K562 (cell line): Measurements from ENCODE around the gene PFKFB2. TPM values are rescaled to one million over a fixed set of nuclear protein-coding genes. Genes with fewer than 3 reads are reported as not detected.

Experiments
- BHLHE40 ChIP-seq: IDR thresholded peaks from 2 replicates; pipeline ENCODE4 v1.6.1; 2011; ENCODE audit warnings: low read length, improper control_type of control experiment
- CSDE1 ChIP-seq, 2 experiments: fragments of 450-650 bp; IDR thresholded peaks; 2 replicates each; pipeline ENCODE4 v1.6.1; 2016; ENCODE audit warnings: mild to moderate bottlenecking in 1 of 2
- DDX20 ChIP-seq: fragments of 450-650 bp; IDR thresholded peaks from 2 replicates; pipeline ENCODE4 v1.6.1; 2016; ENCODE audit warnings: missing genetic modification characterization, low read depth, mild to moderate bottlenecking, missing compliant biosample characterization, moderate library complexity
- NR4A1 ChIP-seq, 2 experiments: fragments of 250-450 bp in 1 of 2; fragments of 450-650 bp in 1 of 2; sonication (Bioruptor Pico) in 1 of 2; IDR thresholded peaks; 2 replicates each; pipeline versions ENCODE4 v1.4.0 to v1.6.1; 2016 to 2020; ENCODE audit warnings: mild to moderate bottlenecking in 2 of 2, missing compliant biosample characterization in 1 of 2, missing genetic modification characterization in 1 of 2, moderate library complexity in 1 of 2
- RBM15 ChIP-seq: fragments of 200-400 bp; formaldehyde crosslinking; IDR thresholded peaks from 2 replicates; pipeline ENCODE4 v1.6.1; 2018; ENCODE audit warnings: mild to moderate bottlenecking, low read length, moderate library complexity; ENCODE audit not compliant: insufficient read depth
- SMARCA4 ChIP-seq: fragments of 450-650 bp; IDR thresholded peaks from 2 replicates; pipeline ENCODE4 v1.6.1; 2016
- WHSC1 ChIP-seq: IDR thresholded peaks from one replicate; pipeline ENCODE4 v1.6.1; 2012; ENCODE audit warnings: low read length, control low read depth, inconsistent platforms
- ZBTB1 ChIP-seq: sonication (generic); formaldehyde crosslinking; IDR thresholded peaks from 2 replicates; pipeline ENCODE4 v1.8.1; 2023; ENCODE audit warnings: missing genetic modification reagents, low read depth, mild to moderate bottlenecking, borderline replicate concordance
- ZNF41 ChIP-seq: fragments of 250-450 bp; sonication (Bioruptor Pico); conservative IDR thresholded peaks from 2 replicates; pipeline ENCODE4 v1.4.0; 2020; ENCODE audit warnings: mild to moderate bottlenecking
- ZNF586 ChIP-seq: fragments of 450-650 bp; formaldehyde crosslinking; conservative IDR thresholded peaks from 2 replicates; pipeline ENCODE4 v1.4.0; 2020; ENCODE audit warnings: mild to moderate bottlenecking, moderate library complexity
- polyA plus RNA-seq, 8 experiments: library from polyadenylated mRNA; depleted of rRNA in 4 of 8; stranded (reverse) in 5 of 8; unstranded in 3 of 8; fragments of >200 nt; fragmentation: Nextera tagmentation in 2 of 8; fragmentation: Illumina TruSeq in 1 of 8; extraction: Ambion mirVana in 2 of 8; extraction: Trizol in 1 of 8; gene quantifications; 2 replicates each; pipeline versions ENCODE4 v1.2.1 to v1.2.3, GENCODE V29; 2011 to 2014; ENCODE audit warnings: inconsistent platforms in 1 of 8, missing spikeins in 1 of 8
- total RNA-seq, 7 experiments: library from RNA; depleted of rRNA in 6 of 7; stranded (reverse); fragments of >200 nt in 6 of 7; fragmentation: Illumina TruSeq in 2 of 7; extraction: Trizol in 2 of 7; gene quantifications; 2 replicates each; pipeline versions ENCODE4 v1.2.1 to v1.2.3, GENCODE V29; 2011 to 2021; ENCODE audit warnings: low replicate concordance in 1 of 7
- TF ChIP-seq, protein P1 (sequence below), 2 experiments: IDR thresholded peaks in 1 of 2; conservative IDR thresholded peaks in 1 of 2; 2 replicates each; pipeline ENCODE4 v1.6.1; 2016; ENCODE audit warnings: low read depth in 2 of 2, mild to moderate bottlenecking in 1 of 2, missing compliant biosample characterization in 1 of 2, missing genetic modification characterization in 1 of 2, moderate library complexity in 1 of 2
- TF ChIP-seq, protein P2 (sequence below), 2 experiments: fragments of 450-650 bp; IDR thresholded peaks; 2 replicates each; pipeline ENCODE4 v1.6.1; 2018; ENCODE audit warnings: mild to moderate bottlenecking in 2 of 2, low read depth in 1 of 2; ENCODE audit not compliant: partially characterized antibody in 2 of 2
- TF ChIP-seq, protein P3 (sequence below): fragments of 250-450 bp; sonication (Bioruptor Pico); IDR thresholded peaks from 2 replicates; pipeline ENCODE4 v1.9.0; 2021; ENCODE audit warnings: mild to moderate bottlenecking, inconsistent platforms
- TF ChIP-seq, protein P4 (sequence below): fragments of 250-450 bp; sonication (Bioruptor Pico); IDR thresholded peaks from 2 replicates; pipeline ENCODE4 v1.4.0; 2020; ENCODE audit warnings: borderline replicate concordance

The PFKFB2 gene
- total and polyA plus RNA-seq, 9 of the 15 experiments (the other 6 are each of a cell fraction or from before 2014, with no cell fraction given) = 6.9 to 26.0 (median 16.4) TPM

- TF ChIP-seq, protein P1, sequence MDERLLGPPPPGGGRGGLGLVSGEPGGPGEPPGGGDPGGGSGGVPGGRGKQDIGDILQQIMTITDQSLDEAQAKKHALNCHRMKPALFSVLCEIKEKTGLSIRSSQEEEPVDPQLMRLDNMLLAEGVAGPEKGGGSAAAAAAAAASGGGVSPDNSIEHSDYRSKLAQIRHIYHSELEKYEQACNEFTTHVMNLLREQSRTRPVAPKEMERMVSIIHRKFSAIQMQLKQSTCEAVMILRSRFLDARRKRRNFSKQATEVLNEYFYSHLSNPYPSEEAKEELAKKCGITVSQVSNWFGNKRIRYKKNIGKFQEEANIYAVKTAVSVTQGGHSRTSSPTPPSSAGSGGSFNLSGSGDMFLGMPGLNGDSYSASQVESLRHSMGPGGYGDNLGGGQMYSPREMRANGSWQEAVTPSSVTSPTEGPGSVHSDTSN (CRISPR knock-in tag; IDR thresholded peaks at IDR 0.05; ENCODE audit: low read depth) = no peak
- TF ChIP-seq, protein P1 (tag; conservative IDR thresholded peaks at IDR 0.05; ENCODE audit: low read depth) = peak; percentile 72
- TF ChIP-seq CSDE1 (IDR thresholded peaks at IDR 0.05) (no peak), RBM15 (no peak), NR4A1 (CRISPR knock-in tag; IDR thresholded peaks at IDR 0.05) (peak; percentile 98), NR4A1 (tag; IDR thresholded peaks at IDR 0.05) (peak; percentile 99), WHSC1 (no peak), ZNF41 (CRISPR knock-in tag) (peak; percentile 98), ZNF586 (CRISPR knock-in tag) (peak; percentile 84), BHLHE40 (peak; percentile 41), ZBTB1 (CRISPR knock-in tag) (peak; percentile 36; the same call in 1 of the 2 replicates), DDX20 (tag) (peak; percentile 96), SMARCA4 (peak; percentile 100)
- TF ChIP-seq, protein P2, sequence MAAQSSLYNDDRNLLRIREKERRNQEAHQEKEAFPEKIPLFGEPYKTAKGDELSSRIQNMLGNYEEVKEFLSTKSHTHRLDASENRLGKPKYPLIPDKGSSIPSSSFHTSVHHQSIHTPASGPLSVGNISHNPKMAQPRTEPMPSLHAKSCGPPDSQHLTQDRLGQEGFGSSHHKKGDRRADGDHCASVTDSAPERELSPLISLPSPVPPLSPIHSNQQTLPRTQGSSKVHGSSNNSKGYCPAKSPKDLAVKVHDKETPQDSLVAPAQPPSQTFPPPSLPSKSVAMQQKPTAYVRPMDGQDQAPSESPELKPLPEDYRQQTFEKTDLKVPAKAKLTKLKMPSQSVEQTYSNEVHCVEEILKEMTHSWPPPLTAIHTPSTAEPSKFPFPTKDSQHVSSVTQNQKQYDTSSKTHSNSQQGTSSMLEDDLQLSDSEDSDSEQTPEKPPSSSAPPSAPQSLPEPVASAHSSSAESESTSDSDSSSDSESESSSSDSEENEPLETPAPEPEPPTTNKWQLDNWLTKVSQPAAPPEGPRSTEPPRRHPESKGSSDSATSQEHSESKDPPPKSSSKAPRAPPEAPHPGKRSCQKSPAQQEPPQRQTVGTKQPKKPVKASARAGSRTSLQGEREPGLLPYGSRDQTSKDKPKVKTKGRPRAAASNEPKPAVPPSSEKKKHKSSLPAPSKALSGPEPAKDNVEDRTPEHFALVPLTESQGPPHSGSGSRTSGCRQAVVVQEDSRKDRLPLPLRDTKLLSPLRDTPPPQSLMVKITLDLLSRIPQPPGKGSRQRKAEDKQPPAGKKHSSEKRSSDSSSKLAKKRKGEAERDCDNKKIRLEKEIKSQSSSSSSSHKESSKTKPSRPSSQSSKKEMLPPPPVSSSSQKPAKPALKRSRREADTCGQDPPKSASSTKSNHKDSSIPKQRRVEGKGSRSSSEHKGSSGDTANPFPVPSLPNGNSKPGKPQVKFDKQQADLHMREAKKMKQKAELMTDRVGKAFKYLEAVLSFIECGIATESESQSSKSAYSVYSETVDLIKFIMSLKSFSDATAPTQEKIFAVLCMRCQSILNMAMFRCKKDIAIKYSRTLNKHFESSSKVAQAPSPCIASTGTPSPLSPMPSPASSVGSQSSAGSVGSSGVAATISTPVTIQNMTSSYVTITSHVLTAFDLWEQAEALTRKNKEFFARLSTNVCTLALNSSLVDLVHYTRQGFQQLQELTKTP (IDR thresholded peaks at IDR 0.05; ENCODE audit: low read depth in 1 of 2, partially characterized antibody in 2 of 2) = peak; percentile 76 to 98
- TF ChIP-seq, protein P3, sequence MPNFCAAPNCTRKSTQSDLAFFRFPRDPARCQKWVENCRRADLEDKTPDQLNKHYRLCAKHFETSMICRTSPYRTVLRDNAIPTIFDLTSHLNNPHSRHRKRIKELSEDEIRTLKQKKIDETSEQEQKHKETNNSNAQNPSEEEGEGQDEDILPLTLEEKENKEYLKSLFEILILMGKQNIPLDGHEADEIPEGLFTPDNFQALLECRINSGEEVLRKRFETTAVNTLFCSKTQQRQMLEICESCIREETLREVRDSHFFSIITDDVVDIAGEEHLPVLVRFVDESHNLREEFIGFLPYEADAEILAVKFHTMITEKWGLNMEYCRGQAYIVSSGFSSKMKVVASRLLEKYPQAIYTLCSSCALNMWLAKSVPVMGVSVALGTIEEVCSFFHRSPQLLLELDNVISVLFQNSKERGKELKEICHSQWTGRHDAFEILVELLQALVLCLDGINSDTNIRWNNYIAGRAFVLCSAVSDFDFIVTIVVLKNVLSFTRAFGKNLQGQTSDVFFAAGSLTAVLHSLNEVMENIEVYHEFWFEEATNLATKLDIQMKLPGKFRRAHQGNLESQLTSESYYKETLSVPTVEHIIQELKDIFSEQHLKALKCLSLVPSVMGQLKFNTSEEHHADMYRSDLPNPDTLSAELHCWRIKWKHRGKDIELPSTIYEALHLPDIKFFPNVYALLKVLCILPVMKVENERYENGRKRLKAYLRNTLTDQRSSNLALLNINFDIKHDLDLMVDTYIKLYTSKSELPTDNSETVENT = no peak
- TF ChIP-seq, protein P4, sequence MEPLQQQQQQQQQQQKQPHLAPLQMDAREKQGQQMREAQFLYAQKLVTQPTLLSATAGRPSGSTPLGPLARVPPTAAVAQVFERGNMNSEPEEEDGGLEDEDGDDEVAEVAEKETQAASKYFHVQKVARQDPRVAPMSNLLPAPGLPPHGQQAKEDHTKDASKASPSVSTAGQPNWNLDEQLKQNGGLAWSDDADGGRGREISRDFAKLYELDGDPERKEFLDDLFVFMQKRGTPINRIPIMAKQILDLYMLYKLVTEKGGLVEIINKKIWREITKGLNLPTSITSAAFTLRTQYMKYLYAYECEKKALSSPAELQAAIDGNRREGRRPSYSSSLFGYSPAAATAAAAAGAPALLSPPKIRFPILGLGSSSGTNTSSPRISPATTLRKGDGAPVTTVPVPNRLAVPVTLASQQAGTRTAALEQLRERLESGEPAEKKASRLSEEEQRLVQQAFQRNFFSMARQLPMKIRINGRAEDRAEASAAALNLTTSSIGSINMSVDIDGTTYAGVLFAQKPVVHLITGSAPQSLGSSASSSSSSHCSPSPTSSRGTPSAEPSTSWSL = peak; percentile 97
These were observed 28.6 kb upstream of the PFKFB2 start (continued) for GRCh38 chr1:207024202-207025145.
